OCI-LY7 (cell line): ENCODE data around the gene CSNK1A1L. TPM values are rescaled to one million over a fixed set of nuclear protein-coding genes. Genes with fewer than 3 reads are reported as not detected.

ENCODE experiments used
- BruUV-seq: library from RNA; stranded (reverse); fragments of 400-500 nt; replicated peaks from 2 replicates; lab custom pipeline; 2021; lab: Mats Ljungman, UMichigan
- CTCF ChIA-PET: fragments of 300-600 bp; sonication (Branson Sonifier 250); formaldehyde crosslinking; loops from one replicate; lab custom pipeline; 2022; ENCODE audit warnings: antibody characterized with exemption; ENCODE audit not compliant: unreplicated experiment; lab: Charles Lee
- POLR2A ChIA-PET: fragments of 300-600 bp; sonication (Branson Sonifier 250); formaldehyde crosslinking; loops from one replicate; lab custom pipeline; 2022; ENCODE audit warnings: antibody characterized with exemption; lab: Charles Lee
- DNase-seq: peaks from one replicate; pipeline ENCODE4 v3.0.0-alpha.2; 2015; ENCODE audit warnings: low spot score
- H2AFZ ChIP-seq: fragments of 200-600 bp; sonication (generic), shearing (Covaris generic); 2 replicates; pipeline ENCODE4 v1.6.1; 2014; ENCODE audit warnings: mild to moderate bottlenecking, antibody characterized with exemption, low read length, moderate library complexity
- H3K27ac ChIP-seq: fragments of 200-600 bp; sonication (generic); 2 replicates; pipeline ENCODE4 v1.5.1; 2014; ENCODE audit warnings: mixed run types, low read depth, mild to moderate bottlenecking, moderate library complexity, low read length, inconsistent platforms; ENCODE audit not compliant: poor library complexity, severe bottlenecking
- H3K36me3 ChIP-seq: fragments of 200-600 bp; sonication (generic); 2 replicates; pipeline ENCODE4 v1.6.1; 2014; ENCODE audit warnings: mild to moderate bottlenecking, antibody characterized with exemption, low read length, moderate library complexity, mixed read lengths; ENCODE audit not compliant: insufficient read depth
- H3K4me1 ChIP-seq: fragments of 200-600 bp; sonication (generic); 2 replicates; pipeline ENCODE4 v1.5.1; 2014; ENCODE audit warnings: mild to moderate bottlenecking, low read length; ENCODE audit not compliant: insufficient read depth, poor library complexity, severe bottlenecking
- H3K4me2 ChIP-seq: fragments of 200-600 bp; sonication (generic); 2 replicates; pipeline ENCODE4 v1.6.1; 2014; ENCODE audit warnings: mild to moderate bottlenecking, low read length
- H3K4me3 ChIP-seq: fragments of 200-600 bp; sonication (generic); 2 replicates; pipeline ENCODE4 v1.5.1; 2014; ENCODE audit warnings: mild to moderate bottlenecking, low read depth, low read length; ENCODE audit not compliant: poor library complexity, severe bottlenecking
- H3K79me2 ChIP-seq: fragments of 200-600 bp; sonication (generic); 2 replicates; pipeline ENCODE4 v1.6.1; 2016; ENCODE audit warnings: low read depth, mild to moderate bottlenecking, low read length, moderate library complexity, mixed read lengths; ENCODE audit not compliant: insufficient read depth
- H3K9me2 ChIP-seq: fragments of 200-600 bp; sonication (generic); 2 replicates; pipeline ENCODE4 v1.6.1; 2016; ENCODE audit warnings: mild to moderate bottlenecking, low read length, mixed read lengths; ENCODE audit not compliant: insufficient read depth
- H3K9me3 ChIP-seq: fragments of 200-600 bp; sonication (generic); 2 replicates; pipeline ENCODE4 v1.6.1; 2014; ENCODE audit warnings: mild to moderate bottlenecking, mixed run types, low read length, mixed read lengths
- H4K20me1 ChIP-seq: fragments of 200-600 bp; sonication (generic); 2 replicates; pipeline ENCODE4 v1.6.1; 2014; ENCODE audit warnings: mild to moderate bottlenecking, antibody characterized with exemption, low read length, moderate library complexity, mixed read lengths; ENCODE audit not compliant: insufficient read depth
- EZH2phosphoT487 ChIP-seq: fragments of 200-600 bp; sonication (generic); IDR thresholded peaks from 2 replicates; pipeline ENCODE4 v1.6.1; 2018; ENCODE audit warnings: low read depth, borderline replicate concordance, mild to moderate bottlenecking, mixed run types, antibody characterized with exemption, low read length, moderate library complexity, mixed read lengths
- intact Hi-C: fragments of 100-400 bp; cut with micrococcal nuclease; formaldehyde crosslinking; loops from one replicate; pipeline ENCODE4 v1.10.0; 2022; ENCODE audit not compliant: unreplicated experiment
- total RNA-seq, 2 experiments: library from RNA; depleted of rRNA in 1 of 2; stranded (reverse); fragments of >200 nt in 1 of 2; shearing (Covaris generic) in 1 of 2; gene quantifications; 2 replicates each; pipeline ENCODE4 v1.2.3, GENCODE V29; 2014 to 2022
- TF ChIP-seq, protein P1 (sequence below): fragments of 200-600 bp; sonication (generic); conservative IDR thresholded peaks from 2 replicates; pipeline ENCODE4 v1.5.1; 2014; ENCODE audit warnings: mild to moderate bottlenecking, antibody characterized with exemption, low read length, moderate library complexity, mixed read lengths

CSNK1A1L gene
- total RNA-seq, 2 experiments from 2014 or later, result not detected

DNA sequence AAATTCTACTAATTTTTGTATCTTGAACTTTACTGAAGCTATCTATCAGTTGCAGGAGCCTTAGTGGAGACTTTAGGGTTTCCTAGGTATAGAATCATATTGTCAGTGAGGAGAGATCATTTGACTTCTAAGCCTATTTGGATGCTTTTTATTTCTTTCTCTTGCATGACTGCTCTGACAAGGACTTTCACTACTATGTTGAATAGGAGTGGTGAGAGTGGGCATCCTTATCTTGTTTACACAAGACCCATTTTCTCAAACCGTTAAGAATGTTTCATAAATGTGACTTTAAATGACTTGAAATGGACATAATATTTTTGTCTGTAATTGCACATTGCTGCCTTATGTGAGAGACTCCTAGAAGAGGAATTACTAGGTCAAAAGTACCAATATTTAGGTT is 17.9 kb upstream of the CSNK1A1L start:
- no peak overlapping the region for H2AFZ ChIP-seq
- H3K4me2 ChIP-seq, result no peak overlapping the region
- H3K4me1 ChIP-seq, result no peaks in the 10 kb centered on the region
- intact Hi-C loops, result no loop called here
- H3K9me2 ChIP-seq, result no peaks in the 10 kb centered on the region
- H3K79me2 ChIP-seq, result no peaks in the 10 kb centered on the region
- no peak overlapping the region for H3K27ac ChIP-seq
- POLR2A ChIA-PET, result no interaction called here
- no TSS peak for BruUV-seq
- H4K20me1 ChIP-seq, result no peaks in the 10 kb centered on the region
- H3K36me3 ChIP-seq, result no peaks in the 10 kb centered on the region
- CTCF ChIA-PET, result no interaction called here
- DNase-seq, result no peak
- H3K4me3 ChIP-seq, result no peak overlapping the region
- H3K9me3 ChIP-seq, result no peaks in the 10 kb centered on the region
- TF ChIP-seq, protein P1, sequence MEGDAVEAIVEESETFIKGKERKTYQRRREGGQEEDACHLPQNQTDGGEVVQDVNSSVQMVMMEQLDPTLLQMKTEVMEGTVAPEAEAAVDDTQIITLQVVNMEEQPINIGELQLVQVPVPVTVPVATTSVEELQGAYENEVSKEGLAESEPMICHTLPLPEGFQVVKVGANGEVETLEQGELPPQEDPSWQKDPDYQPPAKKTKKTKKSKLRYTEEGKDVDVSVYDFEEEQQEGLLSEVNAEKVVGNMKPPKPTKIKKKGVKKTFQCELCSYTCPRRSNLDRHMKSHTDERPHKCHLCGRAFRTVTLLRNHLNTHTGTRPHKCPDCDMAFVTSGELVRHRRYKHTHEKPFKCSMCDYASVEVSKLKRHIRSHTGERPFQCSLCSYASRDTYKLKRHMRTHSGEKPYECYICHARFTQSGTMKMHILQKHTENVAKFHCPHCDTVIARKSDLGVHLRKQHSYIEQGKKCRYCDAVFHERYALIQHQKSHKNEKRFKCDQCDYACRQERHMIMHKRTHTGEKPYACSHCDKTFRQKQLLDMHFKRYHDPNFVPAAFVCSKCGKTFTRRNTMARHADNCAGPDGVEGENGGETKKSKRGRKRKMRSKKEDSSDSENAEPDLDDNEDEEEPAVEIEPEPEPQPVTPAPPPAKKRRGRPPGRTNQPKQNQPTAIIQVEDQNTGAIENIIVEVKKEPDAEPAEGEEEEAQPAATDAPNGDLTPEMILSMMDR, result no peak
- no peak for TF ChIP-seq EZH2phosphoT487

DNA sequence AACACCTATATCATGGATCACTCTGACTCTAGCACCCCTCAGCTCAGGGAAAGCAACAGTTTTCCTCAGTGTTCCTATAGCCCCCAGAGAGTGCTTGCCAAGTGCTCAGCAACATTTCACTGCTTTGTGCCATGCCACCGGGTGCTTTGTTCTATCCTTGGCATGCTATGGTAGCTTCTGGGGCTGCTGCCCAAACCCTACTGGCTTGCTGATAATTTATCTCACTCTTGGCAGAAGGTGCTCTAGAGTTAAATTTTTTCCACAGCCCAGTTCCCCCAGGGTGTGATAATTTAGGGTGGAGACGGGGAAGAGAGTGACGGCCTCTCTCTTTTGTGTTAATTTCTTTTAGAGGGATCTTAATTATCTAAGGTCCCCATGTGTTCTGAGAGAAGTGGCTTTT is 12.6 kb upstream of the CSNK1A1L start:
- Histone ChIP-seq H3K4me2 (no peak overlapping the region), H3K36me3 (no peaks in the 10 kb centered on the region), H3K4me1 (no peaks in the 10 kb centered on the region), H3K27ac (no peak overlapping the region), H4K20me1 (no peaks in the 10 kb centered on the region), H3K4me3 (no peak overlapping the region), H3K9me2 (no peaks in the 10 kb centered on the region), H3K9me3 (no peaks in the 10 kb centered on the region), H2AFZ (no peak overlapping the region), H3K79me2 (no peaks in the 10 kb centered on the region)
- ChIA-PET CTCF (no interaction called here), POLR2A (no interaction called here)
- intact Hi-C loops, result no loop called here
- no peak for DNase-seq
- no TSS peak for BruUV-seq
- no peak for TF ChIP-seq EZH2phosphoT487
- TF ChIP-seq, protein P1, result no peak

DNA sequence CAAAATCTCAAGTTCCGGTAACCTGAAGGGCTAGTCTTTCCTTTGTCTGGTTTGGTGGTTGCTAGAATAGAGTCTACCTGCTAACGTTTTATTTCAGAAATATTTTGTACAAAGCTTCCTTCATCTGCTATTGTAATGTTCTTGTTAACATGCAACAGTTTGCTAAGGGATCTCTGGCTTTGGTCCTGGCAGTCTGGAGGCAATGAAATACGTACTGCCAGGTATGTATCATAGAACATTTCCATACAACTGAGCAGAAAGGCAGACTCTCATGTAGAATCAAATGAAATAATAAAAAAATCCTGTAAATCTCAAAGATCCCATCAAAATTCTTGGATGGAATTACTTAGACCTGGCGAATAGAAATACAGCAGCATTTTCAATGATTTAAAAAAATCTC is 8.8 kb upstream of the CSNK1A1L start:
- H3K4me1 ChIP-seq, result no peaks in the 10 kb centered on the region
- POLR2A ChIA-PET, result no interaction called here
- intact Hi-C loops, result no loop called here
- TF ChIP-seq, protein P1, result no peak
- no peak for TF ChIP-seq EZH2phosphoT487
- no peaks in the 10 kb centered on the region for H3K9me2 ChIP-seq
- no peak overlapping the region for H3K4me2 ChIP-seq
- no peak overlapping the region for H3K27ac ChIP-seq
- DNase-seq, result no peak
- no peak overlapping the region for H3K4me3 ChIP-seq
- H4K20me1 ChIP-seq, result no peaks in the 10 kb centered on the region
- H2AFZ ChIP-seq, result no peak overlapping the region
- CTCF ChIA-PET, result no interaction called here
- no peaks in the 10 kb centered on the region for H3K79me2 ChIP-seq
- H3K9me3 ChIP-seq, result no peaks in the 10 kb centered on the region
- no peaks in the 10 kb centered on the region for H3K36me3 ChIP-seq
- BruUV-seq, result no TSS peak
